CD4-positive, CD25-positive, alpha-beta regulatory T cell (primary cell): Measurements from ENCODE around the gene TTC21A. TPM values are rescaled to one million over a fixed set of nuclear protein-coding genes. Genes with fewer than 3 reads are reported as not detected.

Experiments used
- ATAC-seq, 2 donors: fragments of 150-1000 bp; cut with Tn5 transposase; one replicate each; pipeline ENCODE4 v1.10.0; 2021; ENCODE audit warnings: low read depth in 2 of 2, moderate number of reproducible peaks in 2 of 2, moderate library complexity in 1 of 2
- DNase-seq, 3 donors: peaks; one replicate each; pipeline versions ENCODE4 v3.0.0 to v3.0.0-alpha.2; 2012 to 2022; ENCODE audit warnings: mixed read lengths in 1 of 3
- H3K27ac ChIP-seq: one replicate; pipeline ENCODE4 v1.7.0; 2013; ENCODE audit warnings: mild to moderate bottlenecking, low read length; ENCODE audit not compliant: insufficient read depth, poor library complexity, severe bottlenecking
- H3K27me3 ChIP-seq: one replicate; pipeline ENCODE4 v1.7.0; 2013; ENCODE audit warnings: low read length; ENCODE audit not compliant: control insufficient read depth, insufficient read depth
- H3K36me3 ChIP-seq: one replicate; pipeline ENCODE4 v1.7.0; 2013; ENCODE audit warnings: mild to moderate bottlenecking, low read length, moderate library complexity; ENCODE audit not compliant: control insufficient read depth, insufficient read depth
- H3K4me1 ChIP-seq: 2 replicates; pipeline ENCODE4 v1.7.0; 2013; ENCODE audit warnings: mild to moderate bottlenecking, low read length; ENCODE audit not compliant: insufficient read depth, control insufficient read depth, poor library complexity, severe bottlenecking
- H3K4me3 ChIP-seq: one replicate; pipeline ENCODE4 v1.7.0; 2013; ENCODE audit warnings: low read depth, mild to moderate bottlenecking, low read length, moderate library complexity
- H3K9me3 ChIP-seq, 2 experiments: 1 replicate in 1 of 2; 2 replicates in 1 of 2; pipeline ENCODE4 v1.7.0; 2013; ENCODE audit warnings: low read length in 2 of 2, mild to moderate bottlenecking in 1 of 2, moderate library complexity in 1 of 2; ENCODE audit not compliant: control insufficient read depth in 2 of 2
- H3K27ac Mint-ChIP-seq, 3 donors: one replicate each; pipeline ENCODE4 v1.8.0; 2020 to 2022; ENCODE audit warnings: mild to moderate bottlenecking in 3 of 3, mixed read lengths in 3 of 3, moderate library complexity in 2 of 3
- H3K27me3 Mint-ChIP-seq: one replicate; pipeline ENCODE4 v1.8.0; 2022; ENCODE audit warnings: mild to moderate bottlenecking, mixed read lengths
- H3K36me3 Mint-ChIP-seq: one replicate; pipeline ENCODE4 v1.8.0; 2020; ENCODE audit warnings: mixed read lengths
- H3K4me1 Mint-ChIP-seq, 4 donors: one replicate each; pipeline ENCODE4 v1.8.0; 2020 to 2022; ENCODE audit warnings: mixed read lengths in 4 of 4, mild to moderate bottlenecking in 1 of 4
- H3K4me3 Mint-ChIP-seq, 4 donors: one replicate each; pipeline ENCODE4 v1.8.0; 2020 to 2022; ENCODE audit warnings: mild to moderate bottlenecking in 4 of 4, mixed read lengths in 4 of 4, moderate library complexity in 3 of 4
- H3K9me3 Mint-ChIP-seq, 7 donors: one replicate each; pipeline ENCODE4 v1.8.0; 2020 to 2022; ENCODE audit warnings: mixed read lengths in 7 of 7, mild to moderate bottlenecking in 3 of 7, moderate library complexity in 2 of 7
- polyA plus RNA-seq, 4 donors: library from polyadenylated mRNA; unstranded; fragments of 300-500 nt; fragmentation: Illumina TruSeq; gene quantifications; one replicate each; pipeline ENCODE4 v1.2.3, GENCODE V29; 2021
- total RNA-seq: library from RNA; stranded (reverse); gene quantifications from one replicate; pipeline ENCODE4 v1.2.3, GENCODE V29; 2022

TTC21A gene
- total and polyA plus RNA-seq, 5 donors from 2014 or later, result 0.41 to 4.1 (median 1.3) TPM

DNA sequence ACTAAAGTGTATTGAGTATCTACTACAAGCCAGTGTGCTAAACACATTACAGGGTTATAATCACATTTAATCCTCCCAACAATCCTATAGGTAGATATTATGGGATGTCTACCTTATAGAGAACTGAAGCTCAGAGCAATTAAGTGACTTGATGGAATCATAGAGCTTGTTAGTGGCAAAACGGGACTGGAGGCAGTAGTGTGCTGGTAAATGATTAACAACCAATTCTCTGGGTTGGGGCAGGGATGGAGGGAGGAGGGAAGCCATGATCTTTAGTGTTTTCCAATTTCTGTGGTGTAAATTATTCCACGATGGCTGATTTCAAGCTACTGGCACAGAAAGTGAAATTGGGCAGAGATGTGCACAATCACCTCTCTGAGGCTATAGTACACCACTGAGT lies 64.4 kb downstream of the TTC21A start:
- Mint-ChIP-seq H3K9me3 (peaks cover 0 to 4% (median 0%) of the 10 kb centered on the region in 7 donors), H3K27me3 (peaks cover 4% of the 10 kb centered on the region), H3K27ac (peak overlapping the region in 1 of 3 donors; percentile 66), H3K4me3 (no peak overlapping the region), H3K36me3 (no peaks in the 10 kb centered on the region), H3K4me1 (peaks cover 0 to 5% (median 3%) of the 10 kb centered on the region in 4 donors)
- Histone ChIP-seq H3K9me3 (no peaks in the 10 kb centered on the region), H3K4me3 (no peak overlapping the region), H3K27ac (no peak overlapping the region), H3K4me1 (no peaks in the 10 kb centered on the region), H3K36me3 (no peaks in the 10 kb centered on the region), H3K27me3 (no peaks in the 10 kb centered on the region)
- ATAC-seq (no peak), DNase-seq (no peak)

DNA sequence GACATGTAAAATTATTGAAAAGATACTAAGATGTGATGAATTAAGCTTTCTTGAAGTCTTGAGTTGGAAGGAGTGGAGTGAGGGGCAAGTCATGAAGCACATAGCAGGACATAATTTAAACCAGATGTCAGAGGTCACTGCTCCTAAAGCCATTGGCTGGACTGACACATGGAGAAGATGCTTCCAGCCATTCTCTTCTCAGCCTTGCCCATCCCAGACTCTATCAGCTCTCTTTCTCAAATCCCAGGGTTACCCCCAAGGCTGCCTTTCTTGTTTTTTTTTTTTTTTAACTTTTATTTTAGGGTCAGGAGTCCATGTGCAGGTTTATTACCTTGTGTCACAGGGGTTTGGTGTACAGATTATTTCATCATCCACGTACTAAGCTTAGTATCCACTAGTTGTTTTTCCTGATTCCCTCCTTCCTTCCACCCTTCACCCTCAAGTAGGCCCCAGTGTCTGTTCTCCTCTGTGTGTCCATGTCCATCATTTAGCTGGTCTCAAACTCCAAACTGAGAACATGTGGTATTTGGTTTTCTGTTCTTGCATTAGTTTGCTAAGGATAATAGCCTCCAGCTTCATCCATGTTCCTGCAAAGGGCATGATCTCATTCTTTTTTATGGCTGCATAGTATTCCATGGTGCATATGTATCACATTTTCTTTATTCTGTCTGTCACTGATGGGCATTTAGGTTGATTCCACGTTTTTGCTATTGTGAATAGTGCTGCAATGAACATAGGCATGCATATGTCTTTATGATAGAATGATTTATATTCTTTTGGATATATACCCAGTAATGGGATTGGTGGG lies 66.0 kb downstream of the TTC21A start:
- ATAC-seq, result no peak
- H3K4me1 Mint-ChIP-seq, result peaks cover 2 to 14% (median 8%) of the 10 kb centered on the region in 4 donors
- peak overlapping the region in 1 of 3 donors; percentile 17 for H3K27ac Mint-ChIP-seq

GRCh38 chr3:39176025-39176714 lies 68.7 kb downstream of the TTC21A start:
- H3K4me1 Mint-ChIP-seq, result peaks cover 16 to 37% (median 27%) of the 10 kb centered on the region in 4 donors
- peak overlapping the region; percentile 77 to 99 (median 88) for H3K27ac Mint-ChIP-seq
- peak overlapping the region in 2 of 4 donors; percentile 29 to 86 for H3K4me3 Mint-ChIP-seq
- Histone ChIP-seq H3K36me3 (no peaks in the 10 kb centered on the region), H3K9me3 (no peaks in the 10 kb centered on the region), H3K27me3 (no peaks in the 10 kb centered on the region), H3K27ac (peak overlapping the region; percentile 24), H3K4me1 (peaks cover 30% of the 10 kb centered on the region), H3K4me3 (no peak overlapping the region)
- H3K9me3 Mint-ChIP-seq, result peaks cover 0 to 4% (median 0%) of the 10 kb centered on the region in 7 donors
- H3K27me3 Mint-ChIP-seq, result no peaks in the 10 kb centered on the region
- no peak for ATAC-seq
- DNase-seq, result no peak
- no peaks in the 10 kb centered on the region for H3K36me3 Mint-ChIP-seq

More for the DNA sequence above, 66.0 kb downstream of the TTC21A start:
- Histone ChIP-seq H3K9me3 (no peaks in the 10 kb centered on the region), H3K4me1 (peaks cover 5% of the 10 kb centered on the region), H3K4me3 (no peak overlapping the region), H3K36me3 (no peaks in the 10 kb centered on the region), H3K27me3 (no peaks in the 10 kb centered on the region), H3K27ac (no peak overlapping the region)
- H3K36me3 Mint-ChIP-seq, result no peaks in the 10 kb centered on the region
- peaks cover 4% of the 10 kb centered on the region for H3K27me3 Mint-ChIP-seq
- no peak for DNase-seq
- H3K4me3 Mint-ChIP-seq, result no peak overlapping the region
- H3K9me3 Mint-ChIP-seq, result peaks cover 0 to 4% (median 0%) of the 10 kb centered on the region in 7 donors

DNA sequence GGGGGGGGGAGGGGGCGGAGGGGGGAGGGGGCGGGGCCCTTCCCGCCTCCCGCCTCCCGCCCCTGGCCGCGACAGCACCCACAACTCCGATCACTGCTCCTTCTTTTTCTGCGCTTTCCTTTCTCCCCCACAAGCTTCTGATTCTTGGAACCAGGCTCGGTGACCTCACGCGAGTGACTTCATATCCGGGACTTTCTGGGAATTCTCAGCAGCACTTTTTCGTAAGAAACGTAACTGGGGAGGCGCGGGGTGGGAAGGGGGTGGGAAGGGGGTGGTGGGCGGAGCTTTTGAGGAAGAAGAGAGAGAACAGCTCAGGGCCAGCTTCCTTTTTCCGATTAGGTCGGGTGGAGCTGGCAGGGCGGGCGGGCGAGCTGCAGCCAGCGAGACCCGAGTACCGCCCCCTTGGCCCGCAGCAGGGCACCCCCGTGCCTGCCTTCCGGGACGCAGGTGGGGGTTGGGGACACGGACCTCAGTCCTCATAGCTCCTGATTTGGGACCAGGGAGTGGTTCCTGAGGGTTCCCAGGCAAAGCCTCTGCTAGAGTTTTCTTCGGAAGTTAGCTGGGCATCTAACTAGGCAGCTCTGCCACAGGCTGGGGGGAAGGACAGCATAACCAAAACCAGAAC lies 70.3 kb downstream of the TTC21A start:
- H3K4me3 ChIP-seq, result peak overlapping the region; percentile 74
- Mint-ChIP-seq H3K36me3 (no peaks in the 10 kb centered on the region), H3K27ac (peak overlapping the region; percentile 77 to 92 (median 90)), H3K27me3 (no peaks in the 10 kb centered on the region), H3K9me3 (peaks cover 0 to 4% (median 0%) of the 10 kb centered on the region in 7 donors), H3K4me1 (peaks cover 20 to 40% (median 29%) of the 10 kb centered on the region in 4 donors), H3K4me3 (peak overlapping the region; percentile 75 to 86 (median 86))
- H3K9me3 ChIP-seq, result no peaks in the 10 kb centered on the region
- peaks cover 34% of the 10 kb centered on the region for H3K4me1 ChIP-seq
- ATAC-seq (peak; percentile 11 to 20), DNase-seq (peak; percentile 37 to 93 (median 68))
- H3K27me3 ChIP-seq, result no peaks in the 10 kb centered on the region
- peak overlapping the region; percentile 73 for H3K27ac ChIP-seq
- no peaks in the 10 kb centered on the region for H3K36me3 ChIP-seq

- Histone ChIP-seq H3K4me1 (peaks cover 34% of the 10 kb centered on the region), H3K9me3 (no peaks in the 10 kb centered on the region), H3K27ac (peak overlapping the region; percentile 73), H3K27me3 (no peaks in the 10 kb centered on the region), H3K4me3 (peak overlapping the region; percentile 74), H3K36me3 (no peaks in the 10 kb centered on the region)
- no peak for ATAC-seq
- Mint-ChIP-seq H3K36me3 (no peaks in the 10 kb centered on the region), H3K9me3 (peaks cover 0 to 2% (median 0%) of the 10 kb centered on the region in 7 donors), H3K27me3 (no peaks in the 10 kb centered on the region), H3K4me3 (peak overlapping the region; percentile 61 to 79 (median 71)), H3K4me1 (peaks cover 20 to 40% (median 30%) of the 10 kb centered on the region in 4 donors), H3K27ac (peak overlapping the region; percentile 60 to 85 (median 78))
- DNase-seq, result no peak
Measured at GRCh38 chr3:39178553-39178952, 71.1 kb downstream of the TTC21A start.

GRCh38 chr3:39180183-39180545 lies 72.7 kb downstream of the TTC21A start:
- Histone ChIP-seq H3K27ac (peak overlapping the region; percentile 58), H3K4me3 (peak overlapping the region; percentile 63), H3K27me3 (no peaks in the 10 kb centered on the region), H3K9me3 (no peaks in the 10 kb centered on the region), H3K4me1 (peaks cover 34% of the 10 kb centered on the region), H3K36me3 (no peaks in the 10 kb centered on the region)
- H3K27ac Mint-ChIP-seq, result peak overlapping the region in 2 of 3 donors; percentile 90 to 94
- ATAC-seq (no peak), DNase-seq (peak in 1 of 3 donors; percentile 13)
- H3K27me3 Mint-ChIP-seq, result no peaks in the 10 kb centered on the region
- peaks cover 0 to 1% (median 0%) of the 10 kb centered on the region in 7 donors for H3K9me3 Mint-ChIP-seq
- peak overlapping the region; percentile 72 to 90 (median 78) for H3K4me3 Mint-ChIP-seq
- peaks cover 20 to 40% (median 30%) of the 10 kb centered on the region in 4 donors for H3K4me1 Mint-ChIP-seq
- no peaks in the 10 kb centered on the region for H3K36me3 Mint-ChIP-seq

- peak overlapping the region; percentile 63 for H3K4me3 ChIP-seq
- H3K9me3 ChIP-seq, result no peaks in the 10 kb centered on the region
Measured at GRCh38 chr3:39180546-39181346, 73.3 kb downstream of the TTC21A start.

More at GRCh38 chr3:39180546-39181346, 73.3 kb downstream of the TTC21A start:
- ATAC-seq (peak; percentile 90), DNase-seq (peak; percentile 88 to 96 (median 90))
- no peaks in the 10 kb centered on the region for H3K27me3 Mint-ChIP-seq
- peak overlapping the region; percentile 76 to 90 (median 80) for H3K4me3 Mint-ChIP-seq
- peak overlapping the region; percentile 78 for H3K27ac ChIP-seq
- peaks cover 20 to 40% (median 30%) of the 10 kb centered on the region in 4 donors for H3K4me1 Mint-ChIP-seq
- no peaks in the 10 kb centered on the region for H3K36me3 ChIP-seq
- H3K9me3 Mint-ChIP-seq, result no peaks in the 10 kb centered on the region
- H3K27ac Mint-ChIP-seq, result peak overlapping the region; percentile 90 to 99 (median 94)
- H3K36me3 Mint-ChIP-seq, result no peaks in the 10 kb centered on the region
- peaks cover 34% of the 10 kb centered on the region for H3K4me1 ChIP-seq
- no peaks in the 10 kb centered on the region for H3K27me3 ChIP-seq
